ENCODE results near the gene NHEJ1. TPM values are rescaled to one million over a fixed set of nuclear protein-coding genes. Genes with fewer than 3 reads are reported as not detected.

The NHEJ1 gene
- total and polyA plus RNA-seq, 7 experiments from 2014 or later = 11.4 to 32.7 (median 18.5) TPM

- H3K36me3 ChIP-seq (ENCODE audit: control insufficient read depth in 2 of 3, insufficient read depth in 3 of 3, low read length in 3 of 3) = peaks cover 0 to 5% (median 0%) of the 10 kb centered on the region in 3 experiments
- intact Hi-C loops (cut with micrococcal nuclease) = no loop called here
- Mint-ChIP-seq H3K36me3 (peaks cover 0 to 25% (median 11%) of the 10 kb centered on the region in 5 donors), H3K4me1 (peaks cover 9 to 18% (median 11%) of the 10 kb centered on the region in 7 donors), H3K9me3 (no peaks in the 10 kb centered on the region), H3K4me3 (no peak overlapping the region), H3K27me3 (no peaks in the 10 kb centered on the region), H3K27ac (no peak overlapping the region)
- H3K27ac ChIP-seq (ENCODE audit: low read depth, low read length) = no peak overlapping the region
- H3K4me1 ChIP-seq (ENCODE audit: control insufficient read depth in 2 of 2, insufficient read depth in 2 of 2, low read length in 2 of 2) = no peaks in the 10 kb centered on the region
- no peak overlapping the region for H3K4me3 ChIP-seq (ENCODE audit: low read length)
- ChIA-PET POLR2A (no interaction called here), CTCF (no interaction called here)
- DNase-seq (no peak), ATAC-seq (no peak)
- H3K9me3 ChIP-seq (ENCODE audit: control insufficient read depth in 2 of 3, low read length in 3 of 3) = no peaks in the 10 kb centered on the region
- H3K27me3 ChIP-seq (ENCODE audit: control insufficient read depth in 2 of 2, insufficient read depth in 2 of 2, low read length in 2 of 2) = no peaks in the 10 kb centered on the region
These were observed 72.8 kb downstream of the NHEJ1 start for GRCh38 chr2:219087848-219088247.

- H3K9me3 Mint-ChIP-seq = no peaks in the 10 kb centered on the region
- H3K4me3 ChIP-seq (ENCODE audit: low read length) = no peak overlapping the region
- no peaks in the 10 kb centered on the region for H3K27me3 ChIP-seq (ENCODE audit: control insufficient read depth in 2 of 2, insufficient read depth in 2 of 2, low read length in 2 of 2)
- POLR2A ChIA-PET = interaction anchor here (0.6 kb wide), 1 partner anchor 22 kb away, joined by 4 read pairs; no protein-coding TSS in a partner anchor
- CTCF ChIA-PET = no interaction called here
- intact Hi-C loops (cut with micrococcal nuclease) = no loop called here
- H3K36me3 Mint-ChIP-seq = peaks cover 0 to 24% (median 13%) of the 10 kb centered on the region in 5 donors
- ATAC-seq (no peak), DNase-seq (no peak)
- H3K4me3 Mint-ChIP-seq = no peak overlapping the region
- H3K4me1 Mint-ChIP-seq = peaks cover 9 to 18% (median 11%) of the 10 kb centered on the region in 7 donors
- H3K9me3 ChIP-seq (ENCODE audit: control insufficient read depth in 2 of 3, low read length in 3 of 3) = no peaks in the 10 kb centered on the region
- H3K36me3 ChIP-seq (ENCODE audit: control insufficient read depth in 2 of 3, insufficient read depth in 3 of 3, low read length in 3 of 3) = peaks cover 0 to 5% (median 0%) of the 10 kb centered on the region in 3 experiments
- H3K27ac Mint-ChIP-seq = no peak overlapping the region
- no peak overlapping the region for H3K27ac ChIP-seq (ENCODE audit: low read depth, low read length)
- H3K4me1 ChIP-seq (ENCODE audit: control insufficient read depth in 2 of 2, insufficient read depth in 2 of 2, low read length in 2 of 2) = no peaks in the 10 kb centered on the region
- no peaks in the 10 kb centered on the region for H3K27me3 Mint-ChIP-seq
These were observed 73.3 kb downstream of the NHEJ1 start for GRCh38 chr2:219087361-219087760.

GRCh38 chr2:219086196-219086595, 74.4 kb downstream of the NHEJ1 start:
- Mint-ChIP-seq H3K36me3 (peaks cover 0 to 24% (median 13%) of the 10 kb centered on the region in 5 donors), H3K4me1 (peaks cover 9 to 18% (median 11%) of the 10 kb centered on the region in 7 donors), H3K27me3 (no peaks in the 10 kb centered on the region), H3K4me3 (no peak overlapping the region), H3K9me3 (no peaks in the 10 kb centered on the region), H3K27ac (peak overlapping the region in 1 of 9 donors; percentile 8)
- Histone ChIP-seq H3K4me1 (ENCODE audit: control insufficient read depth in 2 of 2, insufficient read depth in 2 of 2, low read length in 2 of 2) (no peaks in the 10 kb centered on the region), H3K27me3 (ENCODE audit: control insufficient read depth in 2 of 2, insufficient read depth in 2 of 2, low read length in 2 of 2) (no peaks in the 10 kb centered on the region), H3K36me3 (ENCODE audit: control insufficient read depth in 2 of 3, insufficient read depth in 3 of 3, low read length in 3 of 3) (peaks cover 0 to 5% (median 0%) of the 10 kb centered on the region in 3 experiments), H3K4me3 (ENCODE audit: low read length) (no peak overlapping the region), H3K9me3 (ENCODE audit: control insufficient read depth in 2 of 3, low read length in 3 of 3) (no peaks in the 10 kb centered on the region), H3K27ac (ENCODE audit: low read depth, low read length) (no peak overlapping the region)
- DNase-seq = no peak
- ChIA-PET POLR2A (no interaction called here), CTCF (no interaction called here)
- intact Hi-C loops (cut with micrococcal nuclease) = no loop called here
- ATAC-seq = peak; percentile 41

GRCh38 chr2:219084791-219085190, 75.8 kb downstream of the NHEJ1 start:
- ATAC-seq = no peak
- Histone ChIP-seq H3K27ac (ENCODE audit: low read depth, low read length) (no peak overlapping the region), H3K36me3 (ENCODE audit: control insufficient read depth in 2 of 3, insufficient read depth in 3 of 3, low read length in 3 of 3) (no peaks in the 10 kb centered on the region), H3K9me3 (ENCODE audit: control insufficient read depth in 2 of 3, low read length in 3 of 3) (no peaks in the 10 kb centered on the region), H3K4me3 (ENCODE audit: low read length) (no peak overlapping the region), H3K27me3 (ENCODE audit: control insufficient read depth in 2 of 2, insufficient read depth in 2 of 2, low read length in 2 of 2) (no peaks in the 10 kb centered on the region), H3K4me1 (ENCODE audit: control insufficient read depth in 2 of 2, insufficient read depth in 2 of 2, low read length in 2 of 2) (no peaks in the 10 kb centered on the region)
- Mint-ChIP-seq H3K9me3 (no peaks in the 10 kb centered on the region), H3K36me3 (peaks cover 0 to 16% (median 9%) of the 10 kb centered on the region in 5 donors), H3K4me1 (peaks cover 9 to 18% (median 11%) of the 10 kb centered on the region in 7 donors), H3K27me3 (no peaks in the 10 kb centered on the region), H3K4me3 (no peak overlapping the region), H3K27ac (peak overlapping the region in 1 of 9 donors; percentile 0)
- no peak for DNase-seq
- CTCF ChIA-PET = interaction anchor here (0.8 kb wide), 1 partner anchor 16 kb away, joined by 4 read pairs; no protein-coding TSS in a partner anchor
- intact Hi-C loops (cut with micrococcal nuclease) = no loop called here
- POLR2A ChIA-PET = no interaction called here

GRCh38 chr2:219082332-219082958, 78.2 kb downstream of the NHEJ1 start:
- Mint-ChIP-seq H3K27me3 (no peaks in the 10 kb centered on the region), H3K4me1 (peaks cover 7 to 15% (median 11%) of the 10 kb centered on the region in 7 donors), H3K36me3 (peaks cover 0 to 15% (median 2%) of the 10 kb centered on the region in 5 donors), H3K4me3 (no peak overlapping the region), H3K27ac (peak overlapping the region in 2 of 9 donors; percentile 5 to 17), H3K9me3 (no peaks in the 10 kb centered on the region)
- intact Hi-C loops (cut with micrococcal nuclease) = no loop called here
- peaks cover 0 to 9% (median 2%) of the 10 kb centered on the region in 3 experiments for H3K36me3 ChIP-seq (ENCODE audit: control insufficient read depth in 2 of 3, insufficient read depth in 3 of 3, low read length in 3 of 3)
- CTCF ChIA-PET = interaction anchor here (0.6 to 0.8 kb wide), 3 partner anchors 35 to 395 kb away, joined by 3 read pairs; no protein-coding TSS in a partner anchor
- H3K4me3 ChIP-seq (ENCODE audit: low read length) = no peak overlapping the region
- DNase-seq = no peak
- H3K9me3 ChIP-seq (ENCODE audit: control insufficient read depth in 2 of 3, low read length in 3 of 3) = no peaks in the 10 kb centered on the region
- H3K4me1 ChIP-seq (ENCODE audit: control insufficient read depth in 2 of 2, insufficient read depth in 2 of 2, low read length in 2 of 2) = no peaks in the 10 kb centered on the region
- no peak overlapping the region for H3K27ac ChIP-seq (ENCODE audit: low read depth, low read length)
- POLR2A ChIA-PET = no interaction called here
- no peaks in the 10 kb centered on the region for H3K27me3 ChIP-seq (ENCODE audit: control insufficient read depth in 2 of 2, insufficient read depth in 2 of 2, low read length in 2 of 2)
- ATAC-seq = no peak

- H3K27ac Mint-ChIP-seq = no peak overlapping the region
- H3K4me3 Mint-ChIP-seq = no peak overlapping the region
- Histone ChIP-seq H3K9me3 (ENCODE audit: control insufficient read depth in 2 of 3, low read length in 3 of 3) (no peaks in the 10 kb centered on the region), H3K4me3 (ENCODE audit: low read length) (no peak overlapping the region), H3K27me3 (ENCODE audit: control insufficient read depth in 2 of 2, insufficient read depth in 2 of 2, low read length in 2 of 2) (no peaks in the 10 kb centered on the region), H3K36me3 (ENCODE audit: control insufficient read depth in 2 of 3, insufficient read depth in 3 of 3, low read length in 3 of 3) (peaks cover 0 to 15% (median 7%) of the 10 kb centered on the region in 3 experiments), H3K4me1 (ENCODE audit: control insufficient read depth in 2 of 2, insufficient read depth in 2 of 2, low read length in 2 of 2) (no peaks in the 10 kb centered on the region), H3K27ac (ENCODE audit: low read depth, low read length) (no peak overlapping the region)
- intact Hi-C loops (cut with micrococcal nuclease) = no loop called here
- DNase-seq (no peak), ATAC-seq (peak; percentile 46)
- POLR2A ChIA-PET = no interaction called here
- CTCF ChIA-PET = interaction anchor here (0.6 to 0.8 kb wide), 2 partner anchors 36 to 74 kb away, joined by 3 read pairs; no protein-coding TSS in a partner anchor
- H3K4me1 Mint-ChIP-seq = peaks cover 5 to 11% (median 9%) of the 10 kb centered on the region in 7 donors
- no peaks in the 10 kb centered on the region for H3K9me3 Mint-ChIP-seq
- peaks cover 2 to 16% (median 6%) of the 10 kb centered on the region in 5 donors for H3K36me3 Mint-ChIP-seq
- H3K27me3 Mint-ChIP-seq = no peaks in the 10 kb centered on the region
These were observed 78.8 kb downstream of the NHEJ1 start for GRCh38 chr2:219081701-219082331.

All from naive thymus-derived CD4-positive, alpha-beta T cell (primary cell).